Stimulated activated memory B cell treated with anti-CD40 and anti-IgM and Interleukin-4, amounts not matched to agents 10 μg/mL and 1 μg/mL and 100 μg/mL, for 72 hours (primary cell): ENCODE measurements around the gene CDKL5.

Experiments used
- ATAC-seq: fragments of 150-1000 bp; cut with Tn5 transposase; 2 replicates; pipeline ENCODE4 v1.10.0; 2021
- H3K27ac Mint-ChIP-seq: one replicate; pipeline ENCODE4 v1.8.0; 2022; ENCODE audit warnings: mild to moderate bottlenecking, mixed read lengths
- H3K27me3 Mint-ChIP-seq: one replicate; pipeline ENCODE4 v1.8.0; 2022; ENCODE audit warnings: mixed read lengths
- H3K36me3 Mint-ChIP-seq: one replicate; pipeline ENCODE4 v1.8.0; 2022; ENCODE audit warnings: mixed read lengths
- H3K4me1 Mint-ChIP-seq: one replicate; pipeline ENCODE4 v1.8.0; 2022; ENCODE audit warnings: mixed read lengths
- H3K4me3 Mint-ChIP-seq: one replicate; pipeline ENCODE4 v1.8.0; 2022; ENCODE audit warnings: mild to moderate bottlenecking, moderate library complexity, mixed read lengths
- H3K9me3 Mint-ChIP-seq: one replicate; pipeline ENCODE4 v1.8.0; 2022; ENCODE audit warnings: mixed read lengths

Gene CDKL5

DNA sequence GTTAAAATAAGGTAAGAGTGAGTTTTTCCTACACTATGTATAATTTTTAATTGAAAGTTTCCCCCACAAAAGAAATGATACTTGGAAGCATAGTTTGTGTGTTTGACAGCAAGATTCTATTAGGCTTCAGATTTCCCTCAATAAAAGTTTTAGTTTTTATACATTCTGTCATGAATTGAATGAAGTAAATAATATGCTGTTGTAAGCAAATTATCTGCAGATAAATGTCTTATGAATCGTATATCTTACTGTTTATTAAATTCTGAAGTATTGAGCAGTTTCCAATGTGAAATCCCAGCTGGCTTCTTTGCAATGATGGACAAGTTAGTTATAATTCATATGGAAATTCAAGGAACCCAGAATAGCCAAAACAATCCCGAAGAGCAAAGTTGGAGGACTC, 213.0 kb downstream of the CDKL5 start:
- Mint-ChIP-seq H3K36me3 (peaks cover 6% of the 10 kb centered on the region), H3K4me3 (no peak overlapping the region), H3K27me3 (no peaks in the 10 kb centered on the region), H3K9me3 (no peaks in the 10 kb centered on the region), H3K4me1 (no peaks in the 10 kb centered on the region), H3K27ac (no peak overlapping the region)
- no peak for ATAC-seq

DNA sequence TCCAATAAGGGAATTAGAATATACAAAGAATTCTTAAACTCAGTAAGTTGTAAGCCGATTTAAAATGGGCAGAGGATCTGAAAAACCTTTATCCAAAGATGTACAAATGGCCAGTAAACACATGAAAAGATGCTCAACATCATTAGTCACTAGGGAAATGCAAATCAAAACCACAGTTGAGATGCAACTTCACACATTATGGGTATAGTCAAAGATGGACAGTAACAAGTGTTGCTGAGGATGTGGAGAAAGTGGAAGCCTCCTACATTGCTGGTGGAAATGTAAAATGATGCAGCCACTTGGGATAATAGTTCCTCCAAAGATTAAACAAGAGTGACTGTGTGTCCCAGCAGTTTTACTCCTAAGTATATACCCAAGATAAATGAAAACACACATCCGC, 213.9 kb downstream of the CDKL5 start:
- H3K27ac Mint-ChIP-seq, result no peak overlapping the region
- no peak overlapping the region for H3K4me3 Mint-ChIP-seq
- no peaks in the 10 kb centered on the region for H3K4me1 Mint-ChIP-seq
- no peak for ATAC-seq
- H3K36me3 Mint-ChIP-seq, result peaks cover 6% of the 10 kb centered on the region
- no peaks in the 10 kb centered on the region for H3K27me3 Mint-ChIP-seq
- H3K9me3 Mint-ChIP-seq, result no peaks in the 10 kb centered on the region

DNA sequence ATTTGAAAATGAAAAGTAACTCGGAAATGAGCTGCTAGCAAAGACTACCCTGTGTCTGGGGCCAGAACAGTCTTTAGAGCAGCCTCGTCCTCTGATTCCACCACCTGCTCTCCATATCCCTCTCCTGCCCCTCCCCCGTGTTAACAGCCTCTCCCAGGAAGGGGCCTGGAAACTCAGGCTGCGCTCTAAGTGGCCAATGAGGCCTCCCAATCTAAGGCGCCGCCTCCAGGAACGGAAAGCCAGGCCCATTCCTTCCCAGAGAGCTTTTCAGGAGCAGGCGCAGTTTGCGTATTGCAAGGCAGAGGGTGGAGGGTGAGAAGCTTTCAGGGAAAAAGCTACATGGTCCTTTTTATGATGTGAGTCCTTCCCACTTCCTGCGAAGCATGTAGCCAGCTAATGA, 215.3 kb downstream of the CDKL5 start:
- Mint-ChIP-seq H3K9me3 (no peaks in the 10 kb centered on the region), H3K27ac (no peak overlapping the region), H3K4me3 (no peak overlapping the region), H3K36me3 (peaks cover 1% of the 10 kb centered on the region), H3K4me1 (no peaks in the 10 kb centered on the region), H3K27me3 (no peaks in the 10 kb centered on the region)
- ATAC-seq, result no peak

DNA sequence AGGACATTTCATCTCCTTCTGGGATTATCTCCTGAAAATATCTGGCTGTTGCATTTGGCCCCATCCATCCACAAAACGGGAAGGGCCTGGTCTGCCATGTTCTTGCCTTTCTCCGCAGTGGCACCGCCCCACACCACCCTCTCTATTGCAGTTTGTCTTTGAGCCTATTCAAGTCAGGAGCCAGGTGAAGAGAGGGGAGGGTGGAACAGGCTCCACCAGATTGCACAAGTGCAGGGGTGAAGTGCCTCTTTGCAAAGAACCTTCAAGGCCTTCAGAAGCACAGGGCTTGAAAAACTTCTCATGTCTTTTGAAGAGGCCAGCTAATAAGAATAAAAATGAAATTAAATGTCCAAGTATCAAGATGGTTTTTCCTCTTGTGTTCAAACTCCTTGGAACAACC, 217.8 kb downstream of the CDKL5 start:
- H3K27me3 Mint-ChIP-seq, result no peaks in the 10 kb centered on the region
- H3K27ac Mint-ChIP-seq, result no peak overlapping the region
- H3K4me1 Mint-ChIP-seq, result no peaks in the 10 kb centered on the region
- no peaks in the 10 kb centered on the region for H3K9me3 Mint-ChIP-seq
- H3K4me3 Mint-ChIP-seq, result no peak overlapping the region
- no peak for ATAC-seq
- no peaks in the 10 kb centered on the region for H3K36me3 Mint-ChIP-seq

DNA sequence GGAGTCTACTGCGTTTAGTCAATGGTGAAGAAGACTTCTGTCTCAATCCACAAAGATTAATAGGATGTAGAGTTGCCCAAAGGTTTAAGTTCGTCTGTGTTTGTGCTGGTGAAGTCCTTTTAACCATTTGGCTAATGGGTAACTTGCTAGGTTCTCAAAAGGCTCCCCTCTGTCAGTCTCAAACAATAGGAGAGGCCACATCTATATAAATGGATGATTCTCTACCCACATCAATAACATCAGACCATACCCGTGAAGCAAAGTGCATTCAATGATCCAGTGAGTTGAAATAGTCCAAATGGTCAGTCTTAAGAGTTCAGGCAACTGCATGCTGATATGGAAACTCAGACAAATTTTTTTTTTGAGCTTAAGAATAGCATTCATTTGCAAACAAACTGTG, 218.4 kb downstream of the CDKL5 start:
- H3K27ac Mint-ChIP-seq, result no peak overlapping the region
- H3K9me3 Mint-ChIP-seq, result no peaks in the 10 kb centered on the region
- no peak for ATAC-seq
- H3K4me1 Mint-ChIP-seq, result no peaks in the 10 kb centered on the region
- no peak overlapping the region for H3K4me3 Mint-ChIP-seq
- H3K36me3 Mint-ChIP-seq, result no peaks in the 10 kb centered on the region
- H3K27me3 Mint-ChIP-seq, result no peaks in the 10 kb centered on the region

DNA sequence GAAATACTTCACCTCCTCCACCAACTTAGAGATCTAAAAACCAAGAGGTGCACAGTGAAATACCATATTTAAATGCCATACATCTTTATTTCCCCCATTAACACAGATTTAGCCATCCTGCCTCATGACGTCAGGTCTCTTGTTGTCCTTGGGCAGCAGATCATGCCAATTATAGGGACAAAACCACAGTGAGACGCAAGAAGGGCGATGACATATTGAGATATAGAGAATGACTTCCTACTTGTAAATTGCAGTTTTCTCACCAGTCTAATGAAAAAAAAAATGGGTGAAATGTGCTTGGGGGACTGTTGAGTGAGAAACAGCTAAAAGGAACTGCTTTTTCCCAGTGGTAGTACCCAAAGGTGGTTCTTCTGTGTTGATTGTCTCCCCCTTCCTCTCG, 222.2 kb downstream of the CDKL5 start:
- H3K4me3 Mint-ChIP-seq, result no peak overlapping the region
- no peaks in the 10 kb centered on the region for H3K36me3 Mint-ChIP-seq
- H3K27ac Mint-ChIP-seq, result no peak overlapping the region
- no peak for ATAC-seq
- no peaks in the 10 kb centered on the region for H3K27me3 Mint-ChIP-seq
- H3K9me3 Mint-ChIP-seq, result no peaks in the 10 kb centered on the region
- H3K4me1 Mint-ChIP-seq, result no peaks in the 10 kb centered on the region

DNA sequence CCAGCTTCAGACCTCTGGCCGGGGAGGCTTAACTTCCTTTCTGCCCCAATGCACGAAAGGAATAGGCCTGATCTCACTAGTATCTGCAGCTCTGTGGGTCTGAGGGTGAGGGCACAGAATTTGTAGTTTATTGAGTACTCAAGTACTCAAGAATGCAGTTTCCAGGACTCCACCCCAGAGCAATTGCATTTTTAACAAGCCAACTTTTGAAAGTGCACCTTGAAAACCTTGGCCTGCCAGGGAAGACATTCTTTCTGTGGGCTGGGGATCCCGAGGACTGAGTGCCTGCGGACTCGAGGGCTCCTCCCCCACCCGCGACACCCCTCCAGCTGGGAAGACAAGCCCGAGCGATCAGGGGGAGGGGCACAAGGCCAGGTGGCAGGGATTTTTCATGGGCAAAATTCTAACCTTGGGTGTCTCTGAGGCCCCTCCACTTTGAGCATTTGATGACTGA, 224.1 kb downstream of the CDKL5 start:
- no peak overlapping the region for H3K27ac Mint-ChIP-seq
- no peaks in the 10 kb centered on the region for H3K36me3 Mint-ChIP-seq
- no peak for ATAC-seq
- no peaks in the 10 kb centered on the region for H3K4me1 Mint-ChIP-seq
- no peaks in the 10 kb centered on the region for H3K27me3 Mint-ChIP-seq
- no peaks in the 10 kb centered on the region for H3K9me3 Mint-ChIP-seq
- no peak overlapping the region for H3K4me3 Mint-ChIP-seq

DNA sequence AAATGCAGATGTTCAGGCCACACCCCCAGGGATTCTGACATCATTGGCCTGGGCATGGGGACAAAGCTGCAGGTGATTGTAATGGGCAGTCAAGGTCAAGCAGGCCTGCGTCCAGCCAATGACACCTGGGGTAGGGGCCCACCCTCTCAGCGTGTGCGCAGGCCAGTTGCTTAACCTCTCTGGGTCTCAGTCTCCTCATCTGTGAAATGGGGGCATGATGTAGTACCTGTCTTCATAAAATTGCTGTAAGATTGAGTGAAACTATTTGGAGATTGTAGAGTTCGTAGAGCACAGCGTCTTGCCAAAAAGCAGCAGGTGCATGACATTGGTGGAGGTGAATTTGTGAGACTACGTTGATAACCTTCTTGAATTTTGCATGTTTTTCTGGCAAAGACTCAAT, 225.3 kb downstream of the CDKL5 start:
- no peak overlapping the region for H3K4me3 Mint-ChIP-seq
- H3K27me3 Mint-ChIP-seq, result no peaks in the 10 kb centered on the region
- no peak for ATAC-seq
- H3K27ac Mint-ChIP-seq, result no peak overlapping the region
- H3K36me3 Mint-ChIP-seq, result no peaks in the 10 kb centered on the region
- no peaks in the 10 kb centered on the region for H3K9me3 Mint-ChIP-seq
- H3K4me1 Mint-ChIP-seq, result no peaks in the 10 kb centered on the region

DNA sequence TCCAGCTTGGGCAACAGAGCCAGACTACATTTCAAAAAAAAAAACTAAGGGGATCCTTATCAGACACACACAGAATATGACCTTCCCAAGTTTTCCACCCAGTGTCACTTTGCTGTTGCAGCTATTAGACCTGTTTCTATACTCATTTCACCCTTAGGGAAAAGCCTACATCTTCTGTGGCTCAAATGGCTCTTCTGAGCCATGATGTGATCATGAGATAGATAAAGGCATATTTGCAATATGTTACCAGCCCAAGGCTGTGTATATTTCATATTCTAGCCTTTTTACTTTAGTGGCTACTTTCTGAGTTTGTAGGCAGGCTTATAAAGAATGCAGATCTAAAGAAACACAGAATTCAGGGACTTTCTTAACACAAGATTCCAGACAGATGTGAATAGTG, 227.2 kb downstream of the CDKL5 start:
- no peak for ATAC-seq
- no peaks in the 10 kb centered on the region for H3K36me3 Mint-ChIP-seq
- H3K4me1 Mint-ChIP-seq, result no peaks in the 10 kb centered on the region
- no peaks in the 10 kb centered on the region for H3K27me3 Mint-ChIP-seq
- no peaks in the 10 kb centered on the region for H3K9me3 Mint-ChIP-seq
- H3K4me3 Mint-ChIP-seq, result no peak overlapping the region
- no peak overlapping the region for H3K27ac Mint-ChIP-seq

DNA sequence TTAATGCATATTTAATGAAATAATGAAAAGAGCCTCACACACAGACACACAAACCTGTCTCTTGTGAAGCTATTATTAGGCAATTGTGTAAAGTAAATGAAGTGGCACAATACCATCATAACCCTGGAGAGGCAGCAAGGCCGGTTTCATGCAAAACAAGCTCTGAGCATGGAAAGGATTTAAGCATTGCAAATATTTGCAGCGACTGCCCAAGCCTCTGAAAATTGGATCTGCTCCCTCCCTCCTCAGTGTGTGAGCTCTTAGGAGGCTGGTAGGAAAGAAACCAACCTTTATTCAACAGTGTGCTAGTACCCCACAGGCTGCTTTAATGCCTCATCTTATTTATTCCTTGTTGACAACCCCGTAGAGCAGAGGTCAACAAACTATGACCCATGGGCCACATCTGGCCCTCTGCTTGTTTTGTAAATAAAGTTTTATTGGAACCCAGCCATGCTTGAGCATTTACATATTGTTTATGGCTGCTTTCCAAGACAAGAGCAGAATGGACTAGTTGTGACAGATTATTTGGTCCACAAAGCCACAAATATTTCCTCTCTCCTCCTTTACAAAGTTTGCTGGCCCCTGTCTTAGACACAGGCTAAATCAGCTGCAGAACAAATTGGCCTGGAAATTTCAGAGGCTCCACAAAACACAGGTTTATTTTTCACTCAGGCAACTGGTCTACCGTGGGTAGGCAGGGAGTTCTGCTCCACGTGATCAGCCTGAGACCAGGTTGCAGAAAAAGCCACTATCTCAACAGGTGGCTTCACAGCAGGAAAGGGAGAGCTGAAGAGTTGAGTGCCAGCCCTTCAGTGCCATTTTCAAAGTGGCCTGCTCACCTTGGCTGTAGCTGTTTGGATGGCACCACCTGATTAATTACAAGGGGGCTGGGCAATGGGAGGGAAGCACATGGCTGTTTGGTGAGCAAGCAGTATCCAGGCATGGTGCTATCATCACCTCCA, 229.7 kb downstream of the CDKL5 start:
- no peaks in the 10 kb centered on the region for H3K9me3 Mint-ChIP-seq
- no peak overlapping the region for H3K27ac Mint-ChIP-seq

DNA sequence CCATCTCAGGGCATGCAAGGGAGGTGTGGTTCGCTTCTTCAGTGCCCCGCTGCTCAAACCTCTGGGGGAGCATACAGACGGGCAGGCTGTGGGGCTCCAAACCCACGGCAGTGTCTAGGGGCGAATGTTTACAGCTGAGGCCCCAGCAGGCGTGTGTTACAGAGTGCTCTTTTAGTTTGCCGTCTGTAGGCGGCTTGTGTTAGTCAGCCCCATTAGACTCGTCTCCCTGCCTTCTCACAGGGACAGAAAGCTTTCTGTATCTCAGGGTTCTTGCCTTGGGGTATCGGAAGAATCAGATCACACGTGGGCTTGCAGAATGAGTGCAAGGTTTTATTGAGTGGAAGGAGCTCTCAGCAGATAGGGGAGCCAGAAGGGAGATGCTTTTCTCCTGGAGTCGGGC, 235.9 kb downstream of the CDKL5 start:
- H3K4me1 Mint-ChIP-seq, result peaks cover under 1% of the 10 kb centered on the region
- H3K27ac Mint-ChIP-seq, result no peak overlapping the region
- no peak overlapping the region for H3K4me3 Mint-ChIP-seq
- H3K36me3 Mint-ChIP-seq, result no peaks in the 10 kb centered on the region
- peaks cover 3% of the 10 kb centered on the region for H3K27me3 Mint-ChIP-seq
- ATAC-seq, result no peak
- H3K9me3 Mint-ChIP-seq, result no peaks in the 10 kb centered on the region

More for the DNA sequence above, 229.7 kb downstream of the CDKL5 start:
- no peaks in the 10 kb centered on the region for H3K27me3 Mint-ChIP-seq
- no peaks in the 10 kb centered on the region for H3K4me1 Mint-ChIP-seq
- ATAC-seq, result no peak
- no peak overlapping the region for H3K4me3 Mint-ChIP-seq
- H3K36me3 Mint-ChIP-seq, result no peaks in the 10 kb centered on the region

DNA sequence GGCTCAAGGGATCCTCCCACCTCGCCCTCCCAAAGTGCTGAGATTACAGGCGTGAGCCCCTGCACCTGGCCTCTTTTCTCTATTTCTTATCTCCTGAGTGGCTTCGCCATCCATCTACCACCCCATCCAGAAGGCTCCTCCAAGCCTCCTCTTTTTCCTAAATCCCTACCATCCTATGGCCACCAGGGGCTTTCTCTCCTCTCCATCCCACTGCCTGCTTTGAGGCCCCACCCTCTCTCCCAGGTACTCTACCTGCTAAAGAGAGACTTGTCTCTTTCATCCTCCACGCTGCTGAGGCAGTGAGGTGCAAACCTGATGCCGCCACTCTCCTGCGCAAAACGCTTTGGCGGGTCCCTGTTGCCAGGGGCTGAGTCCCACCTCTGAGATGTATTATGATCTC, 239.5 kb downstream of the CDKL5 start:
- Mint-ChIP-seq H3K4me1 (peaks cover 6% of the 10 kb centered on the region), H3K27me3 (peaks cover 9% of the 10 kb centered on the region), H3K9me3 (no peaks in the 10 kb centered on the region), H3K36me3 (no peaks in the 10 kb centered on the region), H3K27ac (no peak overlapping the region), H3K4me3 (no peak overlapping the region)
- ATAC-seq, result no peak

DNA sequence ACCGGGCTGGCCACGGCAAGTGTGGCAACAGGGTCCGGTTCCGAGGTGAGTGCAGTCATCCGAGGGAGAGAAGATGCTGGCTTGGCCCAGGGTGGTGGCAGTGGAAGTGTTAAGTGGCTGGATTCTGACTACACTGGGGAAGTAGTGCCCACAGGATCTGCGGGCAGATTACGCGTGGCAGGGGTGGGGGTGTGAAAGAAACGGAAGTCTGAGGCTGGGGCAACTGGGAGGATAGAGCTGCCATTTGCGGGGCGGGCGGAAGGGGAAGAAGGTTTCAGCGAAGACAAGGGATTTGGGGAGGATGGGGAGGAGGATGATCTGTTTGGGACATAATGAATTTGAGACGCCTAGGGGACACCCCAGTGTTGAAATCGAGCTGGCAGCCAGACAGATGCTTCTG, 241.2 kb downstream of the CDKL5 start:
- Mint-ChIP-seq H3K27me3 (peaks cover 9% of the 10 kb centered on the region), H3K27ac (no peak overlapping the region), H3K9me3 (no peaks in the 10 kb centered on the region), H3K36me3 (no peaks in the 10 kb centered on the region), H3K4me1 (peaks cover 6% of the 10 kb centered on the region), H3K4me3 (no peak overlapping the region)
- ATAC-seq, result no peak

DNA sequence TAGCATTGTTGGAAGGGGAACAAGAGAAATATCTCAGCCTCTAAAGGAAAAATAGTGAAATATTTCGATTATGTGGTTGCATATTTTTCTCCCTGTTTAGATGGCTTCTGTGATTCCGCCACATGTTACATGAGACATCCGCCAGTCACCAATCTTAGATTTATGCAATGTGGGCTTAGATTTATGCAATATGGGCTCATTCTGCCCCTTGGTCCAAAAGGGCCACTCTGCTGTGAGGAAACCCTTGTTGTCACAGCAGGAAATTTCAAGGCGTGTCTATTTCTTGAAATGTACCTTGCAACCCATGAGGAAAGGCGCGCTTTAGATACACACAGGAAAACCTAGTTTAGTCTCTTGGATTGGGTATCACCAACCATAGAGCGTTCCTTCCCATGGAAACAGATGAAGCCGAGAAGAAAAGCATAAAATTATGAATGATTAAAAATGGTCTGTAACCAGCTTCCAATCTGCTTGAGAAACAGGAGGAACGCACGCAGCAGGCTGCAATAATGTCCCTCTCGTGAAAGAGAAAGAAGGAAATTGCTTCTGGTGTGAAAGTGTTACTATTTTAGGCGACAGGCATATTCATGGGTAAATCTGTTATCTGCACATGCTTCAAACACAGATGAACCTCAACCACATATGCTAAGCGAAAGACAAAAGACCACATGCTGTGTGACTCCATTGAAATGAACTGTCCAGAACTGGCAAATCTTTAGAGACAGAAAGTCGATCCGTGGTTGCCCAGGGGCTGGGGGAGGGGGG, 242.8 kb downstream of the CDKL5 start:
- no peak for ATAC-seq
- Mint-ChIP-seq H3K36me3 (no peaks in the 10 kb centered on the region), H3K27ac (no peak overlapping the region), H3K27me3 (peaks cover 9% of the 10 kb centered on the region), H3K4me3 (no peak overlapping the region), H3K4me1 (peaks cover 6% of the 10 kb centered on the region), H3K9me3 (no peaks in the 10 kb centered on the region)

DNA sequence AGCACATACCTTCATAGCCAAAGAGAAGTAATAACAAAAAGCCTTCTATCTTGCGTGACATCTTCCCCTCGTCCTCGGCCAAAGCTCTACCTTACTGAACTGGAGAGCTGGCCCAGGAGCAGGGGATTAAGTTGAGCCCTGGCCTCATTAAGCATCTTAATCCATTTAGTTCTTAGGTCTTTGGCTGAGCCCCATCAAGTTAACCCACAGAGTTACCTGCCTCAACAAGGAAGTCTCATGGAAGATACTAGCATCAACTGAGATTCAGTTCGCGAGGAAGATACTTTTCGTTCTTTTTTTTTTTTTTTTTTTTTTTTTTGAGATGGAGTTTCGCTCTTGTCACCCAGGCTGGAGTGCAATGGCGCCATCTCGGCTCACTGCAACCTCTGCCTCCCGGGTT, 246.6 kb downstream of the CDKL5 start, which contains the start of gene RS1:
TSS of gene RS1 (minus strand) at position 101 of the 400 bp plus-strand sequence. CDS start at position 61, 40 bp downstream.
- no peak for ATAC-seq
- no peak within 1 kb of the TSS for H3K4me3 Mint-ChIP-seq
- no peaks in the 10 kb centered on the region for H3K9me3 Mint-ChIP-seq
- no peaks in the 10 kb centered on the region for H3K36me3 Mint-ChIP-seq
- H3K4me1 Mint-ChIP-seq, result peaks cover 7% of the 10 kb centered on the region
- H3K27ac Mint-ChIP-seq, result no peak within 1 kb of the TSS
- H3K27me3 Mint-ChIP-seq, result no peaks in the 10 kb centered on the region

DNA sequence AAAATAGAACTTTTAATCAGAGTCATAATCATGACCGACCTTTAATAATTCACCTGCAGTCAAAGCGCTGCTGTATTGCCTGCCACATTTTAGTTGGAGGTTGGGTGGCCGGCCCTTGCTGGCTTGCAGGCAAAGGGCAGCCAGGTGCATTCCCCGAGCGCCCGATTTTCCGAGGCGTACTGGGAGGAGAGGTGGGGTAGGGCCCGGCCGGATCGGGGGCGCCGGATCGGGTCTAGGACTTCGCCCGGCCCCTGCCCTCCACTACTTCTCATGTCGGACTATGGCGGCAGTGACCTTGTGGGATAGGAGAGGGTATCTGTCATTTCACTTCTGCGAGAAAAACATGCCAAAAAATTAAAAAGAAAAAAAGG, 249.0 kb downstream of the CDKL5 start:
- H3K9me3 Mint-ChIP-seq, result peaks cover 3% of the 10 kb centered on the region
- ATAC-seq, result peak; percentile 60
- peak overlapping the region; percentile 82 for H3K4me3 Mint-ChIP-seq
- peaks cover 4% of the 10 kb centered on the region for H3K36me3 Mint-ChIP-seq
- H3K27ac Mint-ChIP-seq, result peak overlapping the region; percentile 82
- H3K27me3 Mint-ChIP-seq, result no peaks in the 10 kb centered on the region
- peaks cover 10% of the 10 kb centered on the region for H3K4me1 Mint-ChIP-seq
